H9 (cell line): ENCODE data around the gene PEX14. TPM values are rescaled to one million over a fixed set of nuclear protein-coding genes. Genes with fewer than 3 reads are reported as not detected.

ENCODE experiments used
- DNase-seq: peaks from one replicate; pipeline ENCODE4 v3.0.0-alpha.2; 2017
- H2AFZ ChIP-seq: one replicate; pipeline ENCODE4 v1.6.1; 2013; ENCODE audit warnings: mild to moderate bottlenecking, low read length, control low read depth, moderate library complexity
- H2AK5ac ChIP-seq: 2 replicates; pipeline ENCODE4 v1.6.1; 2013; ENCODE audit warnings: low read length, control low read depth, mixed read lengths; ENCODE audit not compliant: insufficient read length
- H2BK120ac ChIP-seq: one replicate; pipeline ENCODE4 v1.6.1; 2013; ENCODE audit warnings: low read depth, mild to moderate bottlenecking, low read length, control low read depth, inconsistent platforms; ENCODE audit not compliant: poor library complexity, severe bottlenecking
- H2BK12ac ChIP-seq: 2 replicates; pipeline ENCODE4 v1.6.1; 2013; ENCODE audit warnings: low read length, control low read depth, mixed read lengths, low read depth; ENCODE audit not compliant: insufficient read length
- H2BK15ac ChIP-seq: 2 replicates; pipeline ENCODE4 v1.6.1; 2013; ENCODE audit warnings: low read depth, low read length, control low read depth
- H2BK20ac ChIP-seq: one replicate; pipeline ENCODE4 v1.6.1; 2013; ENCODE audit warnings: low read depth, mild to moderate bottlenecking, low read length, control low read depth, inconsistent platforms; ENCODE audit not compliant: poor library complexity, severe bottlenecking
- H2BK5ac ChIP-seq: 2 replicates; pipeline ENCODE4 v1.6.1; 2013; ENCODE audit warnings: low read length, control low read depth, mixed read lengths; ENCODE audit not compliant: insufficient read length
- H3K14ac ChIP-seq: 2 replicates; pipeline ENCODE4 v1.6.1; 2013; ENCODE audit warnings: low read length, control low read depth; ENCODE audit not compliant: insufficient read depth
- H3K18ac ChIP-seq: 2 replicates; pipeline ENCODE4 v1.6.1; 2013; ENCODE audit warnings: low read depth, mild to moderate bottlenecking, mixed read lengths, low read length, control low read depth; ENCODE audit not compliant: insufficient read length
- H3K23ac ChIP-seq: 2 replicates; pipeline ENCODE4 v1.6.1; 2013; ENCODE audit warnings: low read length, control low read depth, mixed read lengths, low read depth; ENCODE audit not compliant: insufficient read length
- H3K23me2 ChIP-seq: 2 replicates; pipeline ENCODE4 v1.6.1; 2013; ENCODE audit warnings: low read depth, mild to moderate bottlenecking, mixed read lengths, low read length, control low read depth; ENCODE audit not compliant: insufficient read length, poor library complexity, severe bottlenecking
- H3K27ac ChIP-seq: 2 replicates; pipeline ENCODE4 v1.5.1; 2013; ENCODE audit warnings: low read length, control low read depth, mixed read lengths, low read depth; ENCODE audit not compliant: insufficient read length
- H3K27me3 ChIP-seq: 2 replicates; pipeline ENCODE4 v1.6.1; 2013; ENCODE audit warnings: low read length, control low read depth, inconsistent platforms; ENCODE audit not compliant: insufficient read depth
- H3K4ac ChIP-seq: 2 replicates; pipeline ENCODE4 v1.6.1; 2013; ENCODE audit warnings: low read depth, mild to moderate bottlenecking, control low read depth, inconsistent platforms, low read length, moderate library complexity
- H3K4me1 ChIP-seq: 2 replicates; pipeline ENCODE4 v1.6.1; 2013; ENCODE audit warnings: low read length, control low read depth, inconsistent platforms; ENCODE audit not compliant: insufficient read depth
- H3K4me2 ChIP-seq: 2 replicates; pipeline ENCODE4 v1.6.1; 2013; ENCODE audit warnings: low read length, control low read depth, mixed read lengths; ENCODE audit not compliant: insufficient read length, insufficient read depth
- H3K56ac ChIP-seq: 2 replicates; pipeline ENCODE4 v1.6.1; 2013; ENCODE audit warnings: low read depth, mild to moderate bottlenecking, mixed read lengths, low read length, control low read depth; ENCODE audit not compliant: insufficient read length
- H3K79me1 ChIP-seq: 2 replicates; pipeline ENCODE4 v1.6.1; 2013; ENCODE audit warnings: low read depth, mild to moderate bottlenecking, moderate library complexity, low read length, control low read depth, inconsistent platforms; ENCODE audit not compliant: insufficient read depth, poor library complexity, severe bottlenecking
- H3K79me2 ChIP-seq: 2 replicates; pipeline ENCODE4 v1.6.1; 2013; ENCODE audit warnings: low read length, control low read depth, inconsistent platforms; ENCODE audit not compliant: insufficient read depth
- H3K9ac ChIP-seq: 2 replicates; pipeline ENCODE4 v1.6.1; 2013; ENCODE audit warnings: low read length, control low read depth, mixed read lengths; ENCODE audit not compliant: insufficient read length; ENCODE audit errors: extremely low read depth
- H3K9me3 ChIP-seq: one replicate; pipeline ENCODE4 v1.6.1; 2013; ENCODE audit warnings: low read depth, low read length, inconsistent platforms; ENCODE audit not compliant: control insufficient read depth
- H3T11ph ChIP-seq: one replicate; pipeline ENCODE4 v1.6.1; 2013; ENCODE audit warnings: mild to moderate bottlenecking, low read length, control low read depth, inconsistent platforms
- H4K20me1 ChIP-seq: one replicate; pipeline ENCODE4 v1.6.1; 2013; ENCODE audit not compliant: control insufficient read depth, insufficient read length, insufficient read depth
- H4K5ac ChIP-seq: 2 replicates; pipeline ENCODE4 v1.6.1; 2013; ENCODE audit warnings: low read depth, mild to moderate bottlenecking, mixed read lengths, low read length, control low read depth; ENCODE audit not compliant: insufficient read length
- H4K8ac ChIP-seq: replicated peaks from 2 replicates; pipeline ENCODE4 v1.6.1; 2013; ENCODE audit warnings: low read length, control low read depth, mixed read lengths, low read depth; ENCODE audit not compliant: insufficient read length
- H4K91ac ChIP-seq: 2 replicates; pipeline ENCODE4 v1.6.1; 2013; ENCODE audit warnings: low read depth, mild to moderate bottlenecking, moderate library complexity, mixed read lengths, low read length, control low read depth; ENCODE audit not compliant: insufficient read length
- H3K27ac Mint-ChIP-seq, 3 experiments: 2 replicates in 2 of 3; 3 replicates in 1 of 3; pipeline ENCODE4 v1.8.0; 2020 to 2021; ENCODE audit warnings: mixed read lengths in 3 of 3, mild to moderate bottlenecking in 1 of 3, moderate library complexity in 1 of 3
- H3K27me3 Mint-ChIP-seq: 2 replicates; pipeline ENCODE4 v1.8.0; 2021; ENCODE audit warnings: low read depth, mild to moderate bottlenecking, moderate library complexity, mixed read lengths
- H3K36me3 Mint-ChIP-seq, 3 experiments: 2 replicates in 2 of 3; 3 replicates in 1 of 3; pipeline ENCODE4 v1.8.0; 2020 to 2021; ENCODE audit warnings: low read depth in 3 of 3, mixed read lengths in 3 of 3; ENCODE audit not compliant: insufficient read depth in 1 of 3
- H3K4me1 Mint-ChIP-seq, 2 experiments: 2 replicates each; pipeline ENCODE4 v1.8.0; 2020; ENCODE audit warnings: mixed read lengths in 2 of 2
- H3K4me3 Mint-ChIP-seq, 2 experiments: 2 replicates in 1 of 2; 3 replicates in 1 of 2; pipeline ENCODE4 v1.8.0; 2020 to 2021; ENCODE audit warnings: mild to moderate bottlenecking in 2 of 2, mixed read lengths in 2 of 2, moderate library complexity in 1 of 2
- H3K9me3 Mint-ChIP-seq, 2 experiments: 2 replicates in 1 of 2; 3 replicates in 1 of 2; pipeline ENCODE4 v1.8.0; 2020; ENCODE audit warnings: mild to moderate bottlenecking in 2 of 2, mixed read lengths in 2 of 2, moderate library complexity in 1 of 2
- WGBS: extraction: QIAGEN DNeasy Blood & Tissue Kit; methylation state at CpG from one replicate; pipeline ENCODE4 v1.1.7; 2013; ENCODE audit warnings: missing lambda C conversion rate, low lambda C conversion rate, mixed read lengths; ENCODE audit not compliant: insufficient read length; ENCODE audit errors: extremely low coverage; 5-methylcytosine and 5-hydroxymethylcytosine counted together
- total RNA-seq: library from RNA; stranded (reverse); gene quantifications from 2 replicates; pipeline ENCODE4 v1.2.1, GENCODE V29; 2021
- TF ChIP-seq, protein P1 (sequence below): fragments of 200-600 bp; sonication (generic); conservative IDR thresholded peaks from 3 replicates; pipeline ENCODE4 v1.8.0; 2021; ENCODE audit warnings: antibody characterized with exemption, mild to moderate bottlenecking

PEX14 gene
- total RNA-seq, 1 experiment from 2014 or later: 23.9 TPM

DNA sequence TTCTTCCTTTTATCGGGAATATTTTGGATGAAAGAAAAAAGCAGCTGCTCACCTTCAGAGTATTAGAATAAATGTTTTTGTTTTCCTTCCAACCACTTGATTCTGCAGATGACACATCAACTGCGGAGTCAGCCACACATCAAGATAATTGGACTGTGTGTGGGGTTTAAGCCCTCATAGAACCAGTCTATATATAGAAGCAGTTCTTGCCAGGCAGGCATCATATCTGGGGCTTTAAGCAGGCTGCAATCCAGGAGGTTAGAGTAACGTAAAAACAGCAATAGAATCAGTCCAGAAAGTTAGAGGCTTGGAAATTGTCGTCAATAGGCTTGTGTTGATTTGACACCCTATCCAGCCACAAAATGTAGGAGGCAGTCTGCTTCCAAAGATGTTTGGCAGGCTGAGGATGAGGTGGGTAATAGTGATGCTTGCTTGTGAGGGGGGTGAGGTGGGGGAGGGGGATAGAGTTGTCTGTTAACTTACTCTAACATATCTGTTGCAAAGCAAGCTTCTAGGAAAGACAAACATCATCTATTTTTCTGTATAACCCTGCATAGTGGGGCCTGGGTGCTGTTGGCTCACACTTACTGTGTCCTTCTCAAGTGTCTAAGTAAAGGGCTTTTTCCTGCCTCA lies 64.8 kb downstream of the PEX14 start:
- no peak overlapping the region for H3K27ac ChIP-seq
- H2BK120ac ChIP-seq: no peak overlapping the region
- no peak overlapping the region for H2BK20ac ChIP-seq
- no peak overlapping the region for H2BK15ac ChIP-seq
- H3K27ac Mint-ChIP-seq: no peak overlapping the region
- H3K27me3 Mint-ChIP-seq: no peaks in the 10 kb centered on the region
- H3K23ac ChIP-seq: no peak overlapping the region
- no peak overlapping the region for H4K8ac ChIP-seq
- H3K4me1 ChIP-seq: peaks cover 4% of the 10 kb centered on the region; the same call in 1 of the 2 replicates
- H3K4me2 ChIP-seq: no peak overlapping the region
- no peak overlapping the region for H2AFZ ChIP-seq
- H3K36me3 Mint-ChIP-seq: peaks cover 0 to 19% (median 18%) of the 10 kb centered on the region in 3 experiments; a peak in 5 of 7 replicates
- no peaks in the 10 kb centered on the region for H3K9me3 ChIP-seq
- H4K91ac ChIP-seq: no peak overlapping the region
- no peaks in the 10 kb centered on the region for H3K79me2 ChIP-seq
- H2BK5ac ChIP-seq: no peak overlapping the region
- no peak for DNase-seq
- no peak overlapping the region for H3K14ac ChIP-seq
- no peaks in the 10 kb centered on the region for H3K79me1 ChIP-seq
- no peak overlapping the region for H3K18ac ChIP-seq
- H3K27me3 ChIP-seq: no peaks in the 10 kb centered on the region
- TF ChIP-seq, protein P1, sequence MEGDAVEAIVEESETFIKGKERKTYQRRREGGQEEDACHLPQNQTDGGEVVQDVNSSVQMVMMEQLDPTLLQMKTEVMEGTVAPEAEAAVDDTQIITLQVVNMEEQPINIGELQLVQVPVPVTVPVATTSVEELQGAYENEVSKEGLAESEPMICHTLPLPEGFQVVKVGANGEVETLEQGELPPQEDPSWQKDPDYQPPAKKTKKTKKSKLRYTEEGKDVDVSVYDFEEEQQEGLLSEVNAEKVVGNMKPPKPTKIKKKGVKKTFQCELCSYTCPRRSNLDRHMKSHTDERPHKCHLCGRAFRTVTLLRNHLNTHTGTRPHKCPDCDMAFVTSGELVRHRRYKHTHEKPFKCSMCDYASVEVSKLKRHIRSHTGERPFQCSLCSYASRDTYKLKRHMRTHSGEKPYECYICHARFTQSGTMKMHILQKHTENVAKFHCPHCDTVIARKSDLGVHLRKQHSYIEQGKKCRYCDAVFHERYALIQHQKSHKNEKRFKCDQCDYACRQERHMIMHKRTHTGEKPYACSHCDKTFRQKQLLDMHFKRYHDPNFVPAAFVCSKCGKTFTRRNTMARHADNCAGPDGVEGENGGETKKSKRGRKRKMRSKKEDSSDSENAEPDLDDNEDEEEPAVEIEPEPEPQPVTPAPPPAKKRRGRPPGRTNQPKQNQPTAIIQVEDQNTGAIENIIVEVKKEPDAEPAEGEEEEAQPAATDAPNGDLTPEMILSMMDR: no peak
- H2AK5ac ChIP-seq: peak overlapping the region; percentile 55
- no peak overlapping the region; a peak in 1 of 5 replicates for H3K4me3 Mint-ChIP-seq
- no peak overlapping the region for H3T11ph ChIP-seq
- H3K23me2 ChIP-seq: no peaks in the 10 kb centered on the region
- H2BK12ac ChIP-seq: no peak overlapping the region
- no peak overlapping the region for H3K4ac ChIP-seq
- H3K9me3 Mint-ChIP-seq: no peaks in the 10 kb centered on the region
- no peaks in the 10 kb centered on the region for H4K20me1 ChIP-seq
- H3K56ac ChIP-seq: no peak overlapping the region
- H4K5ac ChIP-seq: no peak overlapping the region
- H3K9ac ChIP-seq: no peak overlapping the region
- peaks cover 30 to 38% of the 10 kb centered on the region in 2 experiments for H3K4me1 Mint-ChIP-seq
- no CpG with 5 or more reads among the region's 4 CpGs for WGBS
